H1 (cell line): Measurements from ENCODE around the gene SLC30A10. TPM values are rescaled to one million over a fixed set of nuclear protein-coding genes. Genes with fewer than 3 reads are reported as not detected.

Source experiments
- CHD1 ChIP-seq: IDR thresholded peaks from 2 replicates; pipeline ENCODE4 v1.6.1; 2012; ENCODE audit warnings: low read depth, low read length, improper control_type of control experiment
- CHD2 ChIP-seq: IDR thresholded peaks from 2 replicates; pipeline ENCODE4 v1.6.1; 2012; ENCODE audit warnings: low read length, improper control_type of control experiment
- KDM1A ChIP-seq: fragments of 200-600, 300-600 bp; sonication (generic); IDR thresholded peaks from 2 replicates; pipeline ENCODE4 v1.7.1; 2016; ENCODE audit warnings: mild to moderate bottlenecking, low read length, borderline replicate concordance
- MAFK ChIP-seq: IDR thresholded peaks from 2 replicates; pipeline ENCODE4 v1.6.1; 2012; ENCODE audit warnings: low read depth, mild to moderate bottlenecking, improper control_type of control experiment, low read length
- NRF1 ChIP-seq: IDR thresholded peaks from 2 replicates; pipeline ENCODE4 v1.6.1; 2011; ENCODE audit warnings: mild to moderate bottlenecking, low read depth, low read length, improper control_type of control experiment
- POLR2AphosphoS5 ChIP-seq: IDR thresholded peaks from 2 replicates; pipeline ENCODE4 v1.6.1; 2011; ENCODE audit warnings: low read depth, low read length
- SP1 ChIP-seq: IDR thresholded peaks from 2 replicates; pipeline ENCODE4 v1.6.1; 2011; ENCODE audit warnings: low read depth, low read length
- TAF1 ChIP-seq: IDR thresholded peaks from 2 replicates; pipeline ENCODE4 v1.6.1; 2011; ENCODE audit warnings: mild to moderate bottlenecking, low read depth, low read length
- polyA plus RNA-seq, 7 experiments: library from polyadenylated mRNA; depleted of rRNA in 3 of 7; stranded (reverse) in 5 of 7; unstranded in 2 of 7; fragments of >200 nt in 5 of 7; fragments of 200-250 nt in 2 of 7; gene quantifications; 1 replicate in 5 of 7; 2 replicates in 1 of 7; 4 replicates in 1 of 7; pipeline versions ENCODE4 v1.2.1 to v1.2.3, GENCODE V29; 2011 to 2013; ENCODE audit warnings: missing spikeins in 2 of 7, mixed read lengths in 2 of 7
- total RNA-seq: library from RNA; stranded (reverse); fragmentation: NEBNext Ultra II Directional; extraction: Animal tissue kit (Norgen Biotek cat#: 25700); gene quantifications from 2 replicates; pipeline ENCODE4 v1.2.1, GENCODE V29; 2021
- TF ChIP-seq, protein P1 (sequence below): fragments of 300-600 bp; sonication (generic); IDR thresholded peaks from 2 replicates; pipeline ENCODE4 v1.7.1; 2012; ENCODE audit warnings: low read length, moderate library complexity, mild to moderate bottlenecking, inconsistent platforms; ENCODE audit not compliant: insufficient replicate concordance
- TF ChIP-seq, protein P2 (sequence below): IDR thresholded peaks from 2 replicates; pipeline ENCODE4 v1.6.1; 2011; ENCODE audit warnings: low read depth, mild to moderate bottlenecking, low read length; ENCODE audit not compliant: insufficient read depth
- TF ChIP-seq, protein P3 (sequence below): IDR thresholded peaks from 2 replicates; pipeline ENCODE4 v1.6.1; 2012; ENCODE audit warnings: inconsistent platforms

The SLC30A10 gene
- total and polyA plus RNA-seq, 2 of the 8 experiments (the other 6 are each of a cell fraction or from before 2014, with no cell fraction given): 0.23 to 0.61 TPM

- TF ChIP-seq, protein P1, sequence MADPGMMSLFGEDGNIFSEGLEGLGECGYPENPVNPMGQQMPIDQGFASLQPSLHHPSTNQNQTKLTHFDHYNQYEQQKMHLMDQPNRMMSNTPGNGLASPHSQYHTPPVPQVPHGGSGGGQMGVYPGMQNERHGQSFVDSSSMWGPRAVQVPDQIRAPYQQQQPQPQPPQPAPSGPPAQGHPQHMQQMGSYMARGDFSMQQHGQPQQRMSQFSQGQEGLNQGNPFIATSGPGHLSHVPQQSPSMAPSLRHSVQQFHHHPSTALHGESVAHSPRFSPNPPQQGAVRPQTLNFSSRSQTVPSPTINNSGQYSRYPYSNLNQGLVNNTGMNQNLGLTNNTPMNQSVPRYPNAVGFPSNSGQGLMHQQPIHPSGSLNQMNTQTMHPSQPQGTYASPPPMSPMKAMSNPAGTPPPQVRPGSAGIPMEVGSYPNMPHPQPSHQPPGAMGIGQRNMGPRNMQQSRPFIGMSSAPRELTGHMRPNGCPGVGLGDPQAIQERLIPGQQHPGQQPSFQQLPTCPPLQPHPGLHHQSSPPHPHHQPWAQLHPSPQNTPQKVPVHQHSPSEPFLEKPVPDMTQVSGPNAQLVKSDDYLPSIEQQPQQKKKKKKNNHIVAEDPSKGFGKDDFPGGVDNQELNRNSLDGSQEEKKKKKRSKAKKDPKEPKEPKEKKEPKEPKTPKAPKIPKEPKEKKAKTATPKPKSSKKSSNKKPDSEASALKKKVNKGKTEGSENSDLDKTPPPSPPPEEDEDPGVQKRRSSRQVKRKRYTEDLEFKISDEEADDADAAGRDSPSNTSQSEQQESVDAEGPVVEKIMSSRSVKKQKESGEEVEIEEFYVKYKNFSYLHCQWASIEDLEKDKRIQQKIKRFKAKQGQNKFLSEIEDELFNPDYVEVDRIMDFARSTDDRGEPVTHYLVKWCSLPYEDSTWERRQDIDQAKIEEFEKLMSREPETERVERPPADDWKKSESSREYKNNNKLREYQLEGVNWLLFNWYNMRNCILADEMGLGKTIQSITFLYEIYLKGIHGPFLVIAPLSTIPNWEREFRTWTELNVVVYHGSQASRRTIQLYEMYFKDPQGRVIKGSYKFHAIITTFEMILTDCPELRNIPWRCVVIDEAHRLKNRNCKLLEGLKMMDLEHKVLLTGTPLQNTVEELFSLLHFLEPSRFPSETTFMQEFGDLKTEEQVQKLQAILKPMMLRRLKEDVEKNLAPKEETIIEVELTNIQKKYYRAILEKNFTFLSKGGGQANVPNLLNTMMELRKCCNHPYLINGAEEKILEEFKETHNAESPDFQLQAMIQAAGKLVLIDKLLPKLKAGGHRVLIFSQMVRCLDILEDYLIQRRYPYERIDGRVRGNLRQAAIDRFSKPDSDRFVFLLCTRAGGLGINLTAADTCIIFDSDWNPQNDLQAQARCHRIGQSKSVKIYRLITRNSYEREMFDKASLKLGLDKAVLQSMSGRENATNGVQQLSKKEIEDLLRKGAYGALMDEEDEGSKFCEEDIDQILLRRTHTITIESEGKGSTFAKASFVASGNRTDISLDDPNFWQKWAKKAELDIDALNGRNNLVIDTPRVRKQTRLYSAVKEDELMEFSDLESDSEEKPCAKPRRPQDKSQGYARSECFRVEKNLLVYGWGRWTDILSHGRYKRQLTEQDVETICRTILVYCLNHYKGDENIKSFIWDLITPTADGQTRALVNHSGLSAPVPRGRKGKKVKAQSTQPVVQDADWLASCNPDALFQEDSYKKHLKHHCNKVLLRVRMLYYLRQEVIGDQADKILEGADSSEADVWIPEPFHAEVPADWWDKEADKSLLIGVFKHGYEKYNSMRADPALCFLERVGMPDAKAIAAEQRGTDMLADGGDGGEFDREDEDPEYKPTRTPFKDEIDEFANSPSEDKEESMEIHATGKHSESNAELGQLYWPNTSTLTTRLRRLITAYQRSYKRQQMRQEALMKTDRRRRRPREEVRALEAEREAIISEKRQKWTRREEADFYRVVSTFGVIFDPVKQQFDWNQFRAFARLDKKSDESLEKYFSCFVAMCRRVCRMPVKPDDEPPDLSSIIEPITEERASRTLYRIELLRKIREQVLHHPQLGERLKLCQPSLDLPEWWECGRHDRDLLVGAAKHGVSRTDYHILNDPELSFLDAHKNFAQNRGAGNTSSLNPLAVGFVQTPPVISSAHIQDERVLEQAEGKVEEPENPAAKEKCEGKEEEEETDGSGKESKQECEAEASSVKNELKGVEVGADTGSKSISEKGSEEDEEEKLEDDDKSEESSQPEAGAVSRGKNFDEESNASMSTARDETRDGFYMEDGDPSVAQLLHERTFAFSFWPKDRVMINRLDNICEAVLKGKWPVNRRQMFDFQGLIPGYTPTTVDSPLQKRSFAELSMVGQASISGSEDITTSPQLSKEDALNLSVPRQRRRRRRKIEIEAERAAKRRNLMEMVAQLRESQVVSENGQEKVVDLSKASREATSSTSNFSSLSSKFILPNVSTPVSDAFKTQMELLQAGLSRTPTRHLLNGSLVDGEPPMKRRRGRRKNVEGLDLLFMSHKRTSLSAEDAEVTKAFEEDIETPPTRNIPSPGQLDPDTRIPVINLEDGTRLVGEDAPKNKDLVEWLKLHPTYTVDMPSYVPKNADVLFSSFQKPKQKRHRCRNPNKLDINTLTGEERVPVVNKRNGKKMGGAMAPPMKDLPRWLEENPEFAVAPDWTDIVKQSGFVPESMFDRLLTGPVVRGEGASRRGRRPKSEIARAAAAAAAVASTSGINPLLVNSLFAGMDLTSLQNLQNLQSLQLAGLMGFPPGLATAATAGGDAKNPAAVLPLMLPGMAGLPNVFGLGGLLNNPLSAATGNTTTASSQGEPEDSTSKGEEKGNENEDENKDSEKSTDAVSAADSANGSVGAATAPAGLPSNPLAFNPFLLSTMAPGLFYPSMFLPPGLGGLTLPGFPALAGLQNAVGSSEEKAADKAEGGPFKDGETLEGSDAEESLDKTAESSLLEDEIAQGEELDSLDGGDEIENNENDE: no peak
- TF ChIP-seq NRF1: no peak
- no peak for TF ChIP-seq CHD2
- TF ChIP-seq, protein P2, sequence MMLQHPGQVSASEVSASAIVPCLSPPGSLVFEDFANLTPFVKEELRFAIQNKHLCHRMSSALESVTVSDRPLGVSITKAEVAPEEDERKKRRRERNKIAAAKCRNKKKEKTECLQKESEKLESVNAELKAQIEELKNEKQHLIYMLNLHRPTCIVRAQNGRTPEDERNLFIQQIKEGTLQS: no peak
- TF ChIP-seq CHD1: no peak
- TF ChIP-seq SP1: no peak
- no peak for TF ChIP-seq MAFK
- TF ChIP-seq, protein P3, sequence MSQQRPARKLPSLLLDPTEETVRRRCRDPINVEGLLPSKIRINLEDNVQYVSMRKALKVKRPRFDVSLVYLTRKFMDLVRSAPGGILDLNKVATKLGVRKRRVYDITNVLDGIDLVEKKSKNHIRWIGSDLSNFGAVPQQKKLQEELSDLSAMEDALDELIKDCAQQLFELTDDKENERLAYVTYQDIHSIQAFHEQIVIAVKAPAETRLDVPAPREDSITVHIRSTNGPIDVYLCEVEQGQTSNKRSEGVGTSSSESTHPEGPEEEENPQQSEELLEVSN: no peak
- no peak for TF ChIP-seq POLR2AphosphoS5
- no peak for TF ChIP-seq KDM1A
- TF ChIP-seq TAF1: no peak
These were observed 20.2 kb downstream of the SLC30A10 start (continued) for GRCh38 chr1:219908170-219908569.
